HFFc6 (cell line): ENCODE results near the gene RASGRF2. TPM values are rescaled to one million over a fixed set of nuclear protein-coding genes. Genes with fewer than 3 reads are reported as not detected.

ENCODE experiments used
- DNase-seq: peaks from one replicate; pipeline ENCODE4 v3.0.0-alpha.2; 2018
- H3K27ac Mint-ChIP-seq: 2 replicates; pipeline ENCODE4 v1.8.0; 2020; ENCODE audit warnings: mild to moderate bottlenecking, mixed read lengths
- H3K27me3 Mint-ChIP-seq: 2 replicates; pipeline ENCODE4 v1.8.0; 2021; ENCODE audit warnings: mild to moderate bottlenecking, moderate library complexity, mixed read lengths; ENCODE audit not compliant: insufficient read depth
- H3K36me3 Mint-ChIP-seq: 2 replicates; pipeline ENCODE4 v1.8.0; 2021; ENCODE audit warnings: low read depth, mixed read lengths
- H3K4me1 Mint-ChIP-seq: 2 replicates; pipeline ENCODE4 v1.8.0; 2020; ENCODE audit warnings: low read depth, mixed read lengths
- H3K4me3 Mint-ChIP-seq: 2 replicates; pipeline ENCODE4 v1.8.0; 2020; ENCODE audit warnings: mild to moderate bottlenecking, moderate library complexity, mixed read lengths
- H3K9me3 Mint-ChIP-seq: 2 replicates; pipeline ENCODE4 v1.8.0; 2020; ENCODE audit warnings: mild to moderate bottlenecking, mixed read lengths
- total RNA-seq, 6 experiments: library from RNA; stranded (reverse); fragmentation: NEBNext Ultra II Directional; extraction: Animal tissue kit (Norgen Biotek cat#: 25700); gene quantifications; 2 replicates in 1 of 6; 3 replicates in 5 of 6; pipeline ENCODE4 v1.2.3, GENCODE V29; 2021
- TF ChIP-seq, protein P1 (sequence below): fragments of 200-600 bp; sonication (generic); IDR thresholded peaks from 2 replicates; pipeline ENCODE4 v1.5.0; 2021; ENCODE audit warnings: antibody characterized with exemption, mild to moderate bottlenecking

Gene RASGRF2
- total RNA-seq, 6 experiments from 2014 or later = 0.21 to 0.97 (median 0.69) TPM

DNA sequence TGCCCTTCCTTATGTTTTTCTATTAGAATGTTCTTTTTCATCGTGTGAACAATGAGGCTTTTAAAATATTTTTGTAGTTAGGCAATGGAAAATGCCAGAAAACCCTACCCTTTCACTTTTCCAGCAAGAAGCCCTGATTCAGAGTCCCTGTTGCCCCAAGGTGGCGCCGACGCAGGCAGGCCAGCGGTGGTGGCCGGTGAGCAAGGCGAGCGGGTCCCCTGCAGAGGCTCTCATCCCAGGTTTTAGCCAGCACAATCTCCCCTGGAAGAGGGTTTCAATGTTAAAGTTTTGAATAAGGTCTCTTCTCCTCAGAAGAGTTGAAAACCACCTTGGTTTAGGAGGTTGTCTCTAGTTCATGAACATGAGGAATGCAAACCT, 232.2 kb downstream of the RASGRF2 start:
- Mint-ChIP-seq H3K27ac (no peak overlapping the region), H3K27me3 (peaks cover 17% of the 10 kb centered on the region), H3K36me3 (no peaks in the 10 kb centered on the region), H3K4me1 (peaks cover 14% of the 10 kb centered on the region), H3K4me3 (no peak overlapping the region), H3K9me3 (no peaks in the 10 kb centered on the region)
- TF ChIP-seq, protein P1, sequence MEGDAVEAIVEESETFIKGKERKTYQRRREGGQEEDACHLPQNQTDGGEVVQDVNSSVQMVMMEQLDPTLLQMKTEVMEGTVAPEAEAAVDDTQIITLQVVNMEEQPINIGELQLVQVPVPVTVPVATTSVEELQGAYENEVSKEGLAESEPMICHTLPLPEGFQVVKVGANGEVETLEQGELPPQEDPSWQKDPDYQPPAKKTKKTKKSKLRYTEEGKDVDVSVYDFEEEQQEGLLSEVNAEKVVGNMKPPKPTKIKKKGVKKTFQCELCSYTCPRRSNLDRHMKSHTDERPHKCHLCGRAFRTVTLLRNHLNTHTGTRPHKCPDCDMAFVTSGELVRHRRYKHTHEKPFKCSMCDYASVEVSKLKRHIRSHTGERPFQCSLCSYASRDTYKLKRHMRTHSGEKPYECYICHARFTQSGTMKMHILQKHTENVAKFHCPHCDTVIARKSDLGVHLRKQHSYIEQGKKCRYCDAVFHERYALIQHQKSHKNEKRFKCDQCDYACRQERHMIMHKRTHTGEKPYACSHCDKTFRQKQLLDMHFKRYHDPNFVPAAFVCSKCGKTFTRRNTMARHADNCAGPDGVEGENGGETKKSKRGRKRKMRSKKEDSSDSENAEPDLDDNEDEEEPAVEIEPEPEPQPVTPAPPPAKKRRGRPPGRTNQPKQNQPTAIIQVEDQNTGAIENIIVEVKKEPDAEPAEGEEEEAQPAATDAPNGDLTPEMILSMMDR = no peak
- no peak for DNase-seq

DNA sequence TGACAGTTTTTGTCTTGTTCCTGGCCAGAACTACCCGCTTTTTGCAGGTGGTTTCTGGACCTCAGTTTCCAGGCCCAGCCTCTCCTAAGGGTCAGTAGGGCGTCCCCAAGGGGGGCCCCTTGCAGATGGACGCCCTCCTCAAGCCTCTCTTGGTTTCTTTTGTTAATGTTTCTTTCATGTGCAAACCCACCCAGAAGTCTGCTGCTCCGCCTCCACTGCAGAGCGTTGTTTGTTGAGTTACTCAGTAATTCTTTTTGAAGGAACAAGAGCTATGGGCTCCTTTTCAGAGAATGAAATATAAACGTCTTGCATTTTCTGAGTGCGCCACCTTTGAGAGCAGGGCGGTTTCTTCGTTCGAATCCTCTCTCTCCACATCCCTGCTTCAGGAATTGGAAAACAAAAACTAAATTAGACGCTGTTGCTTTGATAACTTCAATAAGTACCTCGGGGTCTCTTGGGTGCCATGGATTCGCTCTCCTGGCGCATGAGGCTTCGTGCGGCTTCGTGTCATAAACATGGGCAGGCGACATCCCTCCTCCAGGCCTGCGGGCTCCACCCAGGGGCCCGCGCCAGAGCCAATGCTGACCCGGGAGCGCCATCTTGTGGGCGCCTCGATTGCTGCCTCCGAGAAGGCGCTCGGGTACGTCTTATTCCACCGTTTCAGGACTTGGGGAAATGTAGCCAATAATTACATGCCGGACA, 234.6 kb downstream of the RASGRF2 start:
- Mint-ChIP-seq H3K4me3 (peak overlapping the region; percentile 82), H3K27me3 (peaks cover 14% of the 10 kb centered on the region), H3K27ac (no peak overlapping the region), H3K4me1 (peaks cover 14% of the 10 kb centered on the region), H3K9me3 (no peaks in the 10 kb centered on the region), H3K36me3 (no peaks in the 10 kb centered on the region)
- DNase-seq = peak; percentile 69
- TF ChIP-seq, protein P1 = peak; percentile 95

- H3K27ac Mint-ChIP-seq = no peak overlapping the region
- TF ChIP-seq, protein P1 = peak; percentile 59
- H3K4me3 Mint-ChIP-seq = peak overlapping the region; percentile 82; the same call in 1 of the 2 replicates
- no peaks in the 10 kb centered on the region for H3K36me3 Mint-ChIP-seq
- H3K4me1 Mint-ChIP-seq = peaks cover 14% of the 10 kb centered on the region
- no peak for DNase-seq
- H3K9me3 Mint-ChIP-seq = no peaks in the 10 kb centered on the region
- H3K27me3 Mint-ChIP-seq = peaks cover 10% of the 10 kb centered on the region
Observed at GRCh38 chr5:81195335-81195929, 235.3 kb downstream of the RASGRF2 start.

- no peaks in the 10 kb centered on the region for H3K9me3 Mint-ChIP-seq
- no peaks in the 10 kb centered on the region for H3K4me1 Mint-ChIP-seq
- TF ChIP-seq, protein P1 = no peak
- DNase-seq = no peak
- peaks cover 14% of the 10 kb centered on the region for H3K27me3 Mint-ChIP-seq
- no peak overlapping the region for H3K4me3 Mint-ChIP-seq
- no peak overlapping the region for H3K27ac Mint-ChIP-seq
- H3K36me3 Mint-ChIP-seq = no peaks in the 10 kb centered on the region
Observed at GRCh38 chr5:81202655-81203054, 242.5 kb downstream of the RASGRF2 start.

- H3K27ac Mint-ChIP-seq = no peak overlapping the region
- peaks cover 14% of the 10 kb centered on the region for H3K27me3 Mint-ChIP-seq
- no peak overlapping the region for H3K4me3 Mint-ChIP-seq
- peaks cover under 1% of the 10 kb centered on the region; the same call in 1 of the 2 replicates for H3K4me1 Mint-ChIP-seq
- H3K36me3 Mint-ChIP-seq = no peaks in the 10 kb centered on the region
- TF ChIP-seq, protein P1 = no peak
- H3K9me3 Mint-ChIP-seq = no peaks in the 10 kb centered on the region
- no peak for DNase-seq
Observed at GRCh38 chr5:81203729-81204128, 243.6 kb downstream of the RASGRF2 start.
